ENCODE measurements around the gene CMYA5. TPM values are rescaled to one million over a fixed set of nuclear protein-coding genes. Genes with fewer than 3 reads are reported as not detected.

CMYA5 gene
- total and polyA plus RNA-seq, 2 donors (not counting 3 experiments of a cell fraction or from before 2014, with no cell fraction given): 0.04 to 0.20 TPM

GRCh38 chr5:79792463-79792862 is 102.8 kb downstream of the CMYA5 start:
- ChIA-PET CTCF (no interaction called here), POLR2A (no interaction called here)
- Histone ChIP-seq H3K27ac (ENCODE audit: insufficient read depth, low read depth, low read length) (no peak overlapping the region), H3K79me2 (ENCODE audit: control insufficient read depth, insufficient read depth, low read length) (no peaks in the 10 kb centered on the region), H3K27me3 (ENCODE audit: control insufficient read depth in 2 of 2, insufficient read depth in 2 of 2, low read length in 2 of 2) (no peaks in the 10 kb centered on the region), H3K36me3 (ENCODE audit: control insufficient read depth in 2 of 2, extremely low read depth in 1 of 2, insufficient read depth in 2 of 2, low read length in 2 of 2) (no peaks in the 10 kb centered on the region), H2AFZ (ENCODE audit: low read depth, low read length) (no peak overlapping the region), H3K4me3 (replicated peaks in 1 of 3; ENCODE audit: insufficient read depth in 1 of 3, low read depth in 1 of 3, low read length in 3 of 3) (no peak overlapping the region), H3K4me2 (ENCODE audit: insufficient read depth, low read length) (no peak overlapping the region), H3K9me3 (replicated peaks; ENCODE audit: control insufficient read depth, insufficient read depth, low read length) (no peaks in the 10 kb centered on the region), H3K4me1 (ENCODE audit: control insufficient read depth, extremely low read depth, insufficient read depth, low read length) (no peaks in the 10 kb centered on the region), H3K9ac (replicated peaks; ENCODE audit: extremely low read depth, insufficient read depth, low read length) (no peak overlapping the region), H3K9me1 (replicated peaks; ENCODE audit: control insufficient read depth, extremely low read depth, insufficient read depth, low read length) (no peaks in the 10 kb centered on the region), H4K20me1 (replicated peaks; ENCODE audit: control insufficient read depth, extremely low read depth, insufficient read depth, low read length) (no peaks in the 10 kb centered on the region)
- no TSS peak for BruUV-seq (replicated peaks)
- DNase-seq (ENCODE audit: low read depth, low spot score) (no peak), FAIRE-seq (no peak)
- dilution Hi-C loops (cut with MboI; ENCODE audit: extremely low pct_ligation_motif_present, low sequenced_read_pairs) (no loop called here), intact Hi-C loops (cut with micrococcal nuclease) (no loop called here)
- TF ChIP-seq FOS (IDR thresholded peaks at IDR 0.05; ENCODE audit: borderline replicate concordance, insufficient read depth, low read length): no peak
- TF ChIP-seq JUN (IDR thresholded peaks at IDR 0.05; ENCODE audit: borderline replicate concordance, insufficient read depth, insufficient read length, low read depth): no peak
- no peak for TF ChIP-seq EZH2 (IDR thresholded peaks at IDR 0.05; ENCODE audit: borderline replicate concordance, low read depth, low read length, severe bottlenecking)
- TF ChIP-seq CTCF (IDR thresholded peaks at IDR 0.05; ENCODE audit: extremely low read depth in 1 of 2, insufficient read depth in 1 of 2, low read depth in 1 of 2, low read length in 2 of 2): no peak
- no peak for TF ChIP-seq MAX (IDR thresholded peaks at IDR 0.05; ENCODE audit: insufficient read depth, insufficient read length)
- no peak for TF ChIP-seq MYC (IDR thresholded peaks at IDR 0.05; ENCODE audit: low read depth, low read length)
- TF ChIP-seq GATA2 (IDR thresholded peaks at IDR 0.05; ENCODE audit: insufficient read depth, insufficient read length, low read depth, low read length): no peak
- no peak for TF ChIP-seq POLR2A (IDR thresholded peaks at IDR 0.05; ENCODE audit: low read depth, low read length)
- TF ChIP-seq POLR2AphosphoS5 (IDR thresholded peaks at IDR 0.05; ENCODE audit: insufficient read depth, low read depth, low read length): no peak

Measured in endothelial cell of umbilical vein (primary cell).